HepG2 (cell line): ENCODE results near the gene NUTM2D.
"Not testable (repeated sequence)": the region's sequence is repeated elsewhere in the genome, so short reads cannot be mapped to it uniquely, and the experiment has no call there.

ENCODE experiments used
- ATF7-NPFF ChIP-seq: sonication (generic); formaldehyde crosslinking; IDR thresholded peaks from 2 replicates; pipeline ENCODE4 v1.8.1; 2023; ENCODE audit warnings: mild to moderate bottlenecking, low read depth, missing genetic modification reagents, moderate library complexity
- CTCF ChIP-seq: sonication (generic); formaldehyde crosslinking; IDR thresholded peaks from 2 replicates; pipeline ENCODE4 v1.5.0; 2020; ENCODE audit warnings: mild to moderate bottlenecking, missing genetic modification reagents, moderate library complexity
- HMG20A ChIP-seq: IDR thresholded peaks from 2 replicates; pipeline ENCODE4 v1.6.1; 2016; ENCODE audit warnings: borderline replicate concordance
- HNRNPH1 ChIP-seq: fragments of 200-400 bp; formaldehyde crosslinking; optimal IDR thresholded peaks from 2 replicates; pipeline ENCODE3; 2017; ENCODE audit warnings: mild to moderate bottlenecking, low read depth, low read length
- JUN ChIP-seq: sonication (generic); formaldehyde crosslinking; IDR thresholded peaks from 2 replicates; pipeline ENCODE4 v1.4.0; 2020; ENCODE audit warnings: mild to moderate bottlenecking, missing genetic modification reagents
- MBNL3 ChIP-seq: fragments of 250-450 bp; sonication (Bioruptor Pico); conservative IDR thresholded peaks from 2 replicates; pipeline ENCODE4 v1.8.0; 2022; ENCODE audit warnings: mild to moderate bottlenecking, inconsistent platforms
- MXD1 ChIP-seq: sonication (generic); formaldehyde crosslinking; IDR thresholded peaks from 2 replicates; pipeline ENCODE4 v1.4.0; 2020; ENCODE audit warnings: mild to moderate bottlenecking, missing genetic modification reagents
- NONO ChIP-seq, 2 experiments: fragments of 450-650 bp in 1 of 2; sonication (generic) in 1 of 2; formaldehyde crosslinking in 1 of 2; IDR thresholded peaks in 1 of 2; conservative IDR thresholded peaks in 1 of 2; 2 replicates each; pipeline versions ENCODE4 v1.6.1 to v1.8.0; 2017 to 2022; ENCODE audit warnings: mild to moderate bottlenecking in 1 of 2, missing genetic modification reagents in 1 of 2, moderate library complexity in 1 of 2
- SNRNP70 ChIP-seq: fragments of 200-400 bp; formaldehyde crosslinking; IDR thresholded peaks from 2 replicates; pipeline ENCODE4 v1.6.1; 2017; ENCODE audit warnings: mild to moderate bottlenecking, low read depth, low read length, moderate library complexity
- TFAP4 ChIP-seq: sonication (generic); IDR thresholded peaks from 2 replicates; pipeline ENCODE4 v1.6.1; 2016; ENCODE audit warnings: low read depth, borderline replicate concordance
- YY1 ChIP-seq: IDR thresholded peaks from 2 replicates; pipeline ENCODE4 v1.6.1; 2011; ENCODE audit warnings: low read length, low read depth, moderate library complexity, mild to moderate bottlenecking; ENCODE audit not compliant: insufficient read depth, insufficient replicate concordance
- ZBTB25 ChIP-seq: IDR thresholded peaks from 2 replicates; pipeline ENCODE4 v1.6.1; 2018; ENCODE audit warnings: missing genetic modification reagents
- TF ChIP-seq, protein P1 (sequence below): sonication (generic); formaldehyde crosslinking; conservative IDR thresholded peaks from 2 replicates; pipeline ENCODE4 v1.4.0; 2020; ENCODE audit warnings: missing genetic modification reagents
- TF ChIP-seq, protein P2 (sequence below): IDR thresholded peaks from 2 replicates; pipeline ENCODE4 v1.6.1; 2012; ENCODE audit warnings: inconsistent platforms

DNA sequence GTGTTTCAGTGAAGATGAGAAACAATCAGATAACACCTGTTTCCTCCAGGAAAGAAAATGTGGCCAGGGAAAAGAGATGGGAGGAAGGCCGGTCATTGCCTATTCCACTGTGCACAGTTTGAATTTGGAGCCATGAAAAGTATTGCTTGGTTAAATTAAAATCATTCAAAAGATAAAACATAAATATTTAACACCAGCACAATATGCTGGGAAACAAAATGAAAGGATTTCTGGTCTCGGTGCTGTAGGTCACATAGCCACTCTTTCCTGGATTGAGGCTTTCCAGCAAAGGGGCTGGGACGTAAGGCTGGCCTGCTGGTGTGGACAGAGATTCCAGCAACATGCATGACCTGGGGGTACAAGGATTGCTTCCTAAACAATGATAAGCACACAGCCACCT is at the start of gene NUTM2D:
- TF ChIP-seq HNRNPH1; HMG20A; MXD1 (CRISPR knock-in tag); JUN; ZBTB25 (CRISPR knock-in tag); MBNL3 (CRISPR knock-in tag); NONO (IDR thresholded peaks at IDR 0.05); NONO (CRISPR knock-in tag; conservative IDR thresholded peaks at IDR 0.05); TFAP4; CTCF (CRISPR knock-in tag); YY1; SNRNP70; ATF7-NPFF (CRISPR knock-in tag): not testable (repeated sequence)
- TF ChIP-seq, protein P1, sequence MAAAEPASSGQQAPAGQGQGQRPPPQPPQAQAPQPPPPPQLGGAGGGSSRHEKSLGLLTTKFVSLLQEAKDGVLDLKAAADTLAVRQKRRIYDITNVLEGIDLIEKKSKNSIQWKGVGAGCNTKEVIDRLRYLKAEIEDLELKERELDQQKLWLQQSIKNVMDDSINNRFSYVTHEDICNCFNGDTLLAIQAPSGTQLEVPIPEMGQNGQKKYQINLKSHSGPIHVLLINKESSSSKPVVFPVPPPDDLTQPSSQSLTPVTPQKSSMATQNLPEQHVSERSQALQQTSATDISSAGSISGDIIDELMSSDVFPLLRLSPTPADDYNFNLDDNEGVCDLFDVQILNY (CRISPR knock-in tag), result not testable (repeated sequence)
- TF ChIP-seq, protein P2, sequence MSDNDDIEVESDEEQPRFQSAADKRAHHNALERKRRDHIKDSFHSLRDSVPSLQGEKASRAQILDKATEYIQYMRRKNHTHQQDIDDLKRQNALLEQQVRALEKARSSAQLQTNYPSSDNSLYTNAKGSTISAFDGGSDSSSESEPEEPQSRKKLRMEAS, result not testable (repeated sequence)
